ENCODE measurements around the gene XPO6.
"Not testable (repeated sequence)": the region's sequence is repeated elsewhere in the genome, so short reads cannot be mapped to it uniquely, and the experiment has no call there.

XPO6 gene

GRCh38 chr16:28149011-28149888 is 62.5 kb downstream of the XPO6 start:
- no peak for DNase-seq (ENCODE audit: low spot score)

GRCh38 chr16:28146536-28146935 is 65.2 kb downstream of the XPO6 start:
- DNase-seq (ENCODE audit: low spot score): no peak

GRCh38 chr16:28145796-28146195 is 66.0 kb downstream of the XPO6 start:
- DNase-seq (ENCODE audit: low spot score): no peak

GRCh38 chr16:28140788-28141618 is 70.8 kb downstream of the XPO6 start:
- no peak for DNase-seq (ENCODE audit: low spot score)

GRCh38 chr16:28139530-28139929 is 72.2 kb downstream of the XPO6 start:
- no peak for DNase-seq (ENCODE audit: low spot score)

GRCh38 chr16:28136751-28137434 is 74.9 kb downstream of the XPO6 start:
- no peak for DNase-seq (ENCODE audit: low spot score)

- DNase-seq (ENCODE audit: low spot score): no peak
Observed at GRCh38 chr16:28133666-28134065, 78.1 kb downstream of the XPO6 start.

GRCh38 chr16:28131743-28132393 is 79.9 kb downstream of the XPO6 start:
- DNase-seq (ENCODE audit: low spot score): no peak

- DNase-seq (ENCODE audit: low spot score): peak; percentile 29
Observed at GRCh38 chr16:28131181-28131580, 80.6 kb downstream of the XPO6 start.

GRCh38 chr16:28130099-28131088 is 81.4 kb downstream of the XPO6 start:
- peak; percentile 41 for DNase-seq (ENCODE audit: low spot score)

GRCh38 chr16:28126684-28127620 is 84.8 kb downstream of the XPO6 start:
- no peak for DNase-seq (ENCODE audit: low spot score)

GRCh38 chr16:28125592-28125991 is 86.2 kb downstream of the XPO6 start:
- DNase-seq (ENCODE audit: low spot score): no peak

- DNase-seq (ENCODE audit: low spot score): no peak
Observed at GRCh38 chr16:28121527-28121926, 90.2 kb downstream of the XPO6 start.

GRCh38 chr16:28120754-28121153 is 91.0 kb downstream of the XPO6 start:
- no peak for DNase-seq (ENCODE audit: low spot score)

- no peak for DNase-seq (ENCODE audit: low spot score)
Observed at GRCh38 chr16:28118637-28119036, 93.1 kb downstream of the XPO6 start.

GRCh38 chr16:28117168-28117565 is 94.6 kb downstream of the XPO6 start:
- DNase-seq (ENCODE audit: low spot score): no peak

GRCh38 chr16:28115866-28116265 is 95.9 kb downstream of the XPO6 start:
- DNase-seq (ENCODE audit: low spot score): not testable (repeated sequence)

GRCh38 chr16:28112908-28113307 is 98.9 kb downstream of the XPO6 start:
- no peak for DNase-seq (ENCODE audit: low spot score)

- no peak for DNase-seq (ENCODE audit: low spot score)
Observed at GRCh38 chr16:28110977-28111376, 100.8 kb downstream of the XPO6 start.

- DNase-seq (ENCODE audit: low spot score): no peak
Observed at GRCh38 chr16:28110479-28110878, 101.3 kb downstream of the XPO6 start.

Data from GM03348 (cell line).